HEK293 (cell line): ENCODE measurements around the gene KDM3B.

ENCODE experiments used
- CTCF ChIA-PET: fragments of 350-600 bp; formaldehyde crosslinking; extraction: SDS; loops from one replicate; lab custom pipeline; 2021; ENCODE audit warnings: antibody characterized with exemption; lab: Yijun Ruan, JAX
- POLR2A ChIA-PET: fragments of 300-600 bp; formaldehyde crosslinking; extraction: SDS; loops from one replicate; lab custom pipeline; 2020; ENCODE audit warnings: antibody characterized with exemption, inconsistent platforms; lab: Yijun Ruan, JAX
- H3K27ac ChIP-seq: fragments of 200-500 bp; sonication (Bioruptor generic); 2 replicates; pipeline ENCODE4 v1.5.1; 2014; ENCODE audit warnings: low read depth, low read length, control low read depth, inconsistent platforms; ENCODE audit errors: extremely low read depth
- H3K36me3 ChIP-seq, 2 experiments: fragments of 200-500 bp in 1 of 2; sonication (Bioruptor generic) in 1 of 2; 1 replicate in 1 of 2; 2 replicates in 1 of 2; pipeline ENCODE4 v1.5.1; 2014 to 2017; ENCODE audit warnings: inconsistent platforms in 2 of 2, low read length in 2 of 2; ENCODE audit not compliant: control insufficient read depth in 2 of 2, insufficient read depth in 1 of 2
- H3K4me1 ChIP-seq: fragments of 200-500 bp; sonication (Bioruptor generic); 2 replicates; pipeline ENCODE4 v1.5.1; 2014; ENCODE audit warnings: mild to moderate bottlenecking, low read length, inconsistent platforms; ENCODE audit not compliant: control insufficient read depth, insufficient read depth
- H3K4me3 ChIP-seq: 2 replicates; pipeline ENCODE4 v1.5.1; 2011; ENCODE audit warnings: low read depth, mild to moderate bottlenecking, control low read depth, low read length, moderate library complexity
- H3K9me3 ChIP-seq: fragments of 200-500 bp; sonication (Bioruptor generic); 2 replicates; pipeline ENCODE4 v1.5.1; 2014; ENCODE audit warnings: low read depth, low read length, inconsistent platforms; ENCODE audit not compliant: control insufficient read depth, insufficient read depth
- ELK4 ChIP-seq: IDR thresholded peaks from 2 replicates; pipeline ENCODE4 v1.6.1; 2011; ENCODE audit warnings: mild to moderate bottlenecking, low read depth, low read length, borderline replicate concordance
- GLIS2 ChIP-seq: fragments of 450-650 bp; formaldehyde crosslinking; IDR thresholded peaks from 2 replicates; pipeline ENCODE4 v1.5.1; 2016; ENCODE audit warnings: missing biosample characterization, missing genetic modification characterization
- HIC1 ChIP-seq: fragments of 450-650 bp; formaldehyde crosslinking; IDR thresholded peaks from 2 replicates; pipeline ENCODE4 v1.5.1; 2016; ENCODE audit warnings: missing biosample characterization, missing genetic modification characterization
- OSR2 ChIP-seq: fragments of 450-650 bp; formaldehyde crosslinking; IDR thresholded peaks from 2 replicates; pipeline ENCODE4 v1.5.1; 2016; ENCODE audit warnings: missing biosample characterization, missing genetic modification characterization
- PRDM10 ChIP-seq: fragments of 450-650 bp; formaldehyde crosslinking; IDR thresholded peaks from 2 replicates; pipeline ENCODE4 v1.5.1; 2016; ENCODE audit warnings: missing biosample characterization, missing genetic modification characterization
- PRDM6 ChIP-seq: fragments of 450-650 bp; formaldehyde crosslinking; IDR thresholded peaks from 2 replicates; pipeline ENCODE4 v1.5.1; 2017; ENCODE audit warnings: missing biosample characterization, missing genetic modification characterization
- SCRT1 ChIP-seq: fragments of 450-650 bp; formaldehyde crosslinking; IDR thresholded peaks from 2 replicates; pipeline ENCODE4 v1.5.1; 2016; ENCODE audit warnings: missing biosample characterization, missing genetic modification characterization, borderline replicate concordance
- ZBTB49 ChIP-seq: fragments of 450-650 bp; formaldehyde crosslinking; IDR thresholded peaks from 2 replicates; pipeline ENCODE4 v1.5.1; 2016; ENCODE audit warnings: missing biosample characterization, missing genetic modification characterization, low read depth
- ZFHX2 ChIP-seq: fragments of 450-650 bp; formaldehyde crosslinking; conservative IDR thresholded peaks from 2 replicates; pipeline ENCODE4 v1.5.1; 2016; ENCODE audit warnings: missing biosample characterization, missing genetic modification characterization
- ZFP3 ChIP-seq: fragments of 450-650 bp; formaldehyde crosslinking; IDR thresholded peaks from 2 replicates; pipeline ENCODE4 v1.5.1; 2016; ENCODE audit warnings: low read depth, missing biosample characterization, missing genetic modification characterization
- ZNF19 ChIP-seq: fragments of 450-650 bp; formaldehyde crosslinking; IDR thresholded peaks from 2 replicates; pipeline ENCODE4; 2016; ENCODE audit warnings: missing biosample characterization, missing genetic modification characterization, low read depth
- ZNF404 ChIP-seq: fragments of 450-650 bp; formaldehyde crosslinking; IDR thresholded peaks from 2 replicates; pipeline ENCODE4 v1.5.1; 2017; ENCODE audit warnings: missing biosample characterization, missing genetic modification characterization
- ZNF501 ChIP-seq: fragments of 450-650 bp; formaldehyde crosslinking; IDR thresholded peaks from 2 replicates; pipeline ENCODE4 v1.5.1; 2016; ENCODE audit warnings: missing biosample characterization, missing genetic modification characterization
- ZNF571 ChIP-seq: fragments of 450-650 bp; formaldehyde crosslinking; IDR thresholded peaks from 2 replicates; pipeline ENCODE4 v1.5.0; 2017; ENCODE audit warnings: missing biosample characterization, missing genetic modification characterization
- ZNF596 ChIP-seq: fragments of 450-650 bp; IDR thresholded peaks from 2 replicates; pipeline ENCODE4 v1.5.0; 2018; ENCODE audit warnings: missing biosample characterization, mild to moderate bottlenecking, missing genetic modification characterization, moderate library complexity
- ZNF600 ChIP-seq: fragments of 450-650 bp; formaldehyde crosslinking; IDR thresholded peaks from 2 replicates; pipeline ENCODE4 v1.5.1; 2016; ENCODE audit warnings: missing biosample characterization, missing genetic modification characterization
- ZNF692 ChIP-seq: fragments of 450-650 bp; formaldehyde crosslinking; IDR thresholded peaks from 2 replicates; pipeline ENCODE4 v1.5.1; 2016; ENCODE audit warnings: missing biosample characterization, missing genetic modification characterization
- ZSCAN23 ChIP-seq: fragments of 450-650 bp; formaldehyde crosslinking; IDR thresholded peaks from 2 replicates; pipeline ENCODE4 v1.5.1; 2016; ENCODE audit warnings: missing biosample characterization, missing genetic modification characterization

The KDM3B gene

GRCh38 chr5:138469540-138470321 lies 117.2 kb downstream of the KDM3B start:
- CTCF ChIA-PET = interaction anchor here (0.6 kb wide), 2 partner anchors 20 to 34 kb away, joined by 3 read pairs; no protein-coding TSS in a partner anchor
- Histone ChIP-seq H3K4me3 (no peak overlapping the region), H3K9me3 (no peaks in the 10 kb centered on the region), H3K27ac (no peak overlapping the region), H3K36me3 (peaks cover 0 to 8% of the 10 kb centered on the region in 2 experiments; a peak in 1 of 3 replicates), H3K4me1 (no peaks in the 10 kb centered on the region)
- POLR2A ChIA-PET = no interaction called here
- TF ChIP-seq GLIS2 (no peak; the same call in 1 of the 2 replicates), ZNF692 (tag by site-specific recombination) (no peak), ZBTB49 (tag by site-specific recombination) (no peak), ZFHX2 (peak; percentile 26; the same call in 1 of the 2 replicates), HIC1 (tag by site-specific recombination) (peak; percentile 40; the same call in 1 of the 2 replicates), ZNF19 (no peak), ZNF571 (tag by site-specific recombination) (no peak), PRDM10 (tag by site-specific recombination) (0 out of 2 replicates have a peak, but pooled peaks have one; percentile 46)

GRCh38 chr5:138470322-138471051 lies 118.0 kb downstream of the KDM3B start:
- Histone ChIP-seq H3K4me1 (no peaks in the 10 kb centered on the region), H3K27ac (no peak overlapping the region), H3K36me3 (peaks cover 0 to 8% of the 10 kb centered on the region in 2 experiments; a peak in 1 of 3 replicates), H3K9me3 (no peaks in the 10 kb centered on the region), H3K4me3 (no peak overlapping the region)
- POLR2A ChIA-PET = no interaction called here
- CTCF ChIA-PET = interaction anchor here (0.6 to 1.1 kb wide), 3 partner anchors 20 to 292 kb away, joined by 3 to 6 read pairs (median 3); partner anchors contain the start of gene KIF20A
- TF ChIP-seq ZSCAN23 (no peak), ZNF600 (no peak), ELK4 (no peak), SCRT1 (tag by site-specific recombination) (no peak), ZFP3 (tag by site-specific recombination) (no peak), ZNF404 (tag by site-specific recombination) (no peak), ZNF596 (tag by site-specific recombination) (no peak), PRDM6 (tag by site-specific recombination) (no peak), OSR2 (no peak), ZNF501 (tag by site-specific recombination) (no peak)
